Pons (tissue), 1 donor: ENCODE results near the gene ZNF207.
"Not testable (repeated sequence)": the region's sequence is repeated elsewhere in the genome, so short reads cannot be mapped to it uniquely, and the experiment has no call there.

Experiments
- DNase-seq: peaks from one replicate; pipeline ENCODE4 v3.0.0-alpha.2; 2016; ENCODE audit warnings: low spot score

ZNF207 gene

DNA sequence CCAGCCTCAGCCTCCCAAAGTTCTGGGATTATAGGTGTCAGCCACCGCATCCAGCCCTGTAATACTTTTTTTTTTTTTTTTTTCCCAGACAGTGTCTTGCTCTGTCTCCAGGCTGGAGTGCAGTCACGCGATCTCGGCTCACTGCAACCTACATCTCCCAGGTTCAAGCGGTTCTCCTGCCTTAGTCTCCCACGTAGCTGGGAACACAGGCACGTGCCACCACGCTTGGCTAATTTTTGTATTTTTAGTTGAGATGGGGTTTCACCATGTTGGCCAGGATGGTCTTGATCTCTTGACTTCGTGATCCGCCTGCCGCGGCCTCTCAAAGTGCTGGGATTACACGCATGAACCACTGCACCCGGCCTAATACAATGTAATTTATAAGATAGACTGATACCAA, 38.2 kb downstream of the ZNF207 start:
- not testable (repeated sequence) for DNase-seq

DNA sequence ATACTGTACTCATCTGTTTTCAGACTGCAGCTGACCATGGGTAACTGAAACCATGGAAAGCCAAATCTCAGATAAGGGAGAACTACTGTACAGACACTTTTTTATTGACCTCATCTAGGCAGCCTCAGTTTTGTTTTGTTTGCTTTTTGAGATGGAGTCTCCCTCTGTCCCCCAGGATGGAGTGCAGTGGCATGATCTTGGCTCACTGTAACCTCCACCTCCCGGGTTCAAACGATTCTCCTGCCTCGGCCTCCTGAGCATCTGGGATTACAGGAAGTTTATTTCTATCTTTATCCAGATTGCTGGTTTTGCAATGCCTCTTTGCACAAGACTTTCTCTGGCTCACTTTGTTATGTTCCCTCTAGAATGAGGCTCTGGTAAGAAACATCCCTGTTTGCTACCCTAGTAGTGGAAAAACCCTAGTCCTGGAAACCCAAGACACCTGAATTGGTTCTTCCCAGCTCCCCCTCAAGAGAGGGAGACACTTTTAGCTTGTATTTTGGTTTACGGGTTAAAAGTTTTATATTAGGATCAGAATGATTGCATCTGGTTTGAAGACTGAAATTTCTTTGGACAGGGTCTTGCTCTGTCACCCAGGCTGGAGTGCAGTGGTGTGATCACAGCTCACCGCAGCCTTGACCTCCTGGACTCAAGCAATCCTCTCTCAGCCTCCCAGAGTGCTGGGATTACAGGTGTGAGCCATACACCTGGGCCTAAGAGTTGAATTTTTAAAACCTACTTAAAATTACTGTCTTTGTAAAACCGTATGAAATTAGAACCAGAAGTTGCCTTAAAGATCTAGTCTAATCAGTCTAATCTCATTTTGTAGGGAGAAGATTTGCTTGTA, 38.9 kb downstream of the ZNF207 start:
- no peak for DNase-seq

DNA sequence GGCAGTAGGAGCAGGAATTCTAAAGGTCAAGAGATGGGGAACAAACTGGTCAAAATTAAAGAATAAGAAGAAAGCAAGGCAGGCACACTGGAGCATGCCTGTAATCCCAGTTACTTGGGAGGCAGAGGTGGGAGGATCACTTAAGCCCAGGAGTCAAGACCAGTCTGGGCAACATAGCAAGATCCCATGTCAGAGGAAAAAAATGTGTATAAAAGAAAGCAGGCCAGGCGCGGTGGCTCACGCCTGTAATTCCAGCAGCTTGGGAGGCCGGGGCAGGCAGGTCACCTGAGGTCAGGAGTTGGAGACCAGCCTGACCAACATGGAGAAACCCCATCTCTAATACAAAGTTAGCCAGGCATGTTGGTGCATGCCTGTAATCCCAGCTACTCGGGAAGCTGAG, 43.9 kb downstream of the ZNF207 start:
- no peak for DNase-seq

DNA sequence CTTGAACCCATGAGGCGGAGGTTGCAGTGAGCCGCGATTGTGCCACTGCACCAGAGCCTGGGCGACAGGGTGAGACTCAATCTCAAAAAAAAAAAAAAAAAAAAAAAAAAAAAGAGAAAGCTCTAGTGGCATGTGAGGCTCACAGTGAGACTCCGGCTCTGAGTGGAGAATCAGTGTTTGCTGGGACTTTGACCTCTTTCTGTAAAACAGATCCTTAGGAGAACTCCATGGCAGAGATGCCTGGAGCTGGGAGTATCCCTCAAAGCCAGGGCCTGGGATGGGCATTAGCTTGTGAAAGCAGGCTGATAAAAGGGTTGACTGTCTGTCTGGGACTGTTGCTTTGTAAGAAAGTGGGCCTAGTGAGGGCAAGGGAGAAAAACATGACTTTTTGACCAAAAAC, 46.4 kb downstream of the ZNF207 start:
- no peak for DNase-seq

DNA sequence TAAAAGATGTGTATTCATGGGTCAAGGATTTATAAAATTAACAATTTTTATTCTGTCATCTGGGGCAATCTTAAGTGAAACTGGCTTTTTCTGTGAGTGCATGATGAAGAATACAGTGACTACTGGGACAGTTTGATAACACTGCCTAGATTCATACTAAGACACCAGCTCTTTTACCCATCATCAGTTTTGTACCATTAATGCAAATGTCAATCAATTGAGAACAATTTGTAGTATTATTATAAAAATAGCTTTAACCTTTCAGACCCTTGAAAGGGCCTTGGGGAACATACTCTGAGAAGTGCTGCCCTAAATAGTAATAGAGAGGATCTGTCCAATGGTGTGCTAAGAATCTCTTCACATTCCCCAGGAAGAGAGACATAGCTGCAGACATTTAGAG, 49.0 kb downstream of the ZNF207 start:
- no peak for DNase-seq

DNA sequence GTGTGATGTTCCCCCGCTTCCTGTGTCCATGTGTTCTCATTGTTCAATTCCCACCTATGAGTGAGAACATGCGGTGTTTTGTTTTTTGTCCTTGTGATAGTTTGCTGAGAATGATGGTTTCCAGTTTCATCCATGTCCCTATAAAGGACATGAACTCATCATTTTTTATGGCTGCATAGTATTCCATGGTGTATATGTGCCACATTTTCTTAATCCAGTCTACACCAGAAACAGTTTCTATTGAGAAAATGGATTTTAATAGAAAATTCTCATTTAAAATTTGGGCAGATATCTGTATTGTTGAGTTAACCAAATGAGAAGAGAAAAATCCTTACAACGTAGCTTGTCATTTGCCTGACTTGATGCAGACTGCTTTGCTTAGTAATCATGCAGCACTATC, 60.1 kb downstream of the ZNF207 start:
- not testable (repeated sequence) for DNase-seq

DNA sequence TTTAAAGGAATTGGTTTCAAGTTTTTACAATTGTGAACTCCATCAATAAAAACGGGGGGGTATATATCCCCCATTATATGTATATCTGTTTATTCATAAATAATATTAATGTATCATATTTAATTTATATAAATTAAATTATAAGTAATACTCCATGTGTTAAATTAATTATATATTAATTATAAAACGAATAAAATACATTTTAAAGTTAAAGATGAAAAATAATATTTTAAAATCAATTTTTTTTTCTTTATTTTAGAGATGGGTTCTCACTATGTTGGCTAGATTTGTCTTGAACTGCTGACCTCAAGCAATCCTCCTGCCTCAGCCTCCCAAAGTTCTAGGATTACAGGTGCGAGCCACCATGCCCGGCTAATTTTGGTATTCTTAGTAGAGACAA, 76.9 kb downstream of the ZNF207 start:
- no peak for DNase-seq

DNA sequence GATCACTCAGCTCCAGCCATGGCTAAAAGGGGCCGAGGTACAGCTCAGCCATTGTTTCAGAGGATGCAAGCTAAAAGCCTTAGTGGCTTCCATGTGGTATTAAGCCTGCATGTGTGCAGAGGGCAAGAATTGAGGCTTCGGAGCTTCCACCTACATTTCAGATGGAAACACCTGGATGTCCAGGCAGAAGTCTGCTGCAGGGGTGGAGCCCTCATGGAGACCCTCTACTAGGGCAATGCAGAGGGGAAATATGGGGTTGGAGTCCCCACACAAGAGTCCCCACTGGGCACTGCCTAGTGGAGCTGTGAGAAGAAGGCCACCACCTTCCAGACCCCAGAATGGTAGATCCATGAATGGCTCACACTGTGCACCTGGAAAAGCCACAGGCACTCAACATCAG, 79.6 kb downstream of the ZNF207 start:
- DNase-seq, result no peak
